Ramos (cell line): ENCODE data around the gene ZNF14.
"Not testable (repeated sequence)": the region's sequence is repeated elsewhere in the genome, so short reads cannot be mapped to it uniquely, and the experiment has no call there.

Source experiments
- in situ Hi-C: fragments of 300-500 bp; cut with MboI; formaldehyde crosslinking; loops from one replicate; pipeline ENCODE4 v1.14.3; 2022; ENCODE audit warnings: low sequenced_read_pairs; ENCODE audit not compliant: unreplicated experiment

Gene ZNF14

DNA sequence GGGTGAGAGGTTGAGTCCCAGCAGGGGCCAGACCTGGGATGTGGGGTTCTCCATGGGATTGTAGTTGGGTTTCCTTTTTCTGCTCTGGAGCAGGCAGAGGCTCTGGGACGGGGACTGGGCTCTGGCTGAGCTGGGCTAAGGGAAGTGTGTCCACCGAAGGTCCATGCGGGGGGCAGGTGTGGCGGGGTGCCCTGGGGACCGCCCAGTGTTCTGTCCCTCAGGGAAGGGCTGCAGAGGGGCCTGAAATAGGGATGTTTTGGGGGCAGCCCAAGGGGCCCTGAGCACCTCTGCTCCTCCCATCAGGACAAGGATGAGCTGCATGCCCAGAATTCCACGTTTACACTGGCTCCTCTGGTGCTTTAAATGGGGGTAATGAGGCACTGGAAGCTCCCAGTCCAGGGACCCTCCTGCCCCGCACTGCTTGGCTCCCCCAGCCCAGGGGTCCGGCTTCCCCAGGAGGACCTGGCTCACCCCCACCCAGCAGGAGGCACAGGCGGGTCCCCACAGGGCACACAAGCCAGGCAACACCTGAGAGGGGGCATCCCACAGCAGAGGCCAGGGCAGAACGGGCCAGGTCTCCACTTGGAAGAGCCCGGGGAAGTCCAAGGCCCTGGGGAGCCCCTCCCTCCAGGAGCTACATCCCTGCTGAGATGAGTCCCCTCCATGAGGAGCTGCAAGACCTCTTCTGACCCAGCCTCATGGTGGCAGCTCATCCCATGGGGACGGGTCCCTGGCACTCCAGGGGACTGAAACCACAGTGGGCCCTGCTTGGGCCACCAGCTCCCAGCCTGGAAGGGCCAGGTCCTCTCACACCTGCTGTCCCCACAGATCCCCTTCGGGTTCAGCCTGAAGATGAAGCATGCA lies 14.7 kb upstream of the ZNF14 start:
- in situ Hi-C loops, result no loop called here

DNA sequence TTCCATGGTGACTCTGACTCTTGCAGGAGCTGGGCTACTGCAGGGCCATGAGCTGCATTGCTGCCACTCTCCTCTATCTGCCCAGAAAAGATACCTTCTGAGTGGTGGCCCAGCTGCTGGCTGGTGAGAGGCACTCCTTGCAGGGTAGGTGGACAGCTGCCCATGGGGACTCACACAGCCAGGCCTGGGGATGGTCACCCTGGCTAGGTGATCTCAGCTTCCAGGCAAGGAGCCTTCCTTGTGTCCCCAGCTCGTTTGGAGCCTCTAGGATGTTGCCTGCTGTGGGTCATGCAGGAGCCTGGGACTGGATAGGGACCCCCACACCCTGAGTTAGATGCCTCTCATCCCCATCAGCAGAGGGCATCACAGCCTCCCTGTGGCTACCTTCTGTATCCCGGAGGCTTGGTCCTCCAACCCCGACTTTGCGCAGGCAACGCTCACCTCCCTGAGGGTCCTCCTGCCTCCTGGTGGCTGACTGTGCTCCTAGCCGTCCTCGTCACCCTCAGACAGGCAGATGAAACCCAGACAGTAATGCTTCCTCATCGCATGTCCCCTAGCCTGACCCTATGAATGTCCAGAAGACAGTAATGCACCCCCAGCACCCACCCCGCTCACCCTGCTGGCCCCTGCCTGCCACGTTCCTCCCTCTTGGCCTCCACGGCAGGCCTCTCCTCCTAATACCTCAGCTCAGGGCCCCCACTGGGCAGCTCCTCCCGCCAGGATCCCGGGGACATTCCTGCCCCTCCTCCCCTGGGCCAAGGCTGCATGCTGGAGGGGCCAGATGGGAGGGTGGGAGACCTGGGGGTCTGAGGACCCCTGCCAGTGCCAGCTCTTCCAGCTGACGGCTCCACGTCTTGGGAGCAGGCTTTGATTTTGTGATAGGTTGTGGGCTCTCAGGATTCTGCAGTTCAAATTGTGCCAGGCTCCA lies 13.6 kb upstream of the ZNF14 start:
- in situ Hi-C loops, result no loop called here

DNA sequence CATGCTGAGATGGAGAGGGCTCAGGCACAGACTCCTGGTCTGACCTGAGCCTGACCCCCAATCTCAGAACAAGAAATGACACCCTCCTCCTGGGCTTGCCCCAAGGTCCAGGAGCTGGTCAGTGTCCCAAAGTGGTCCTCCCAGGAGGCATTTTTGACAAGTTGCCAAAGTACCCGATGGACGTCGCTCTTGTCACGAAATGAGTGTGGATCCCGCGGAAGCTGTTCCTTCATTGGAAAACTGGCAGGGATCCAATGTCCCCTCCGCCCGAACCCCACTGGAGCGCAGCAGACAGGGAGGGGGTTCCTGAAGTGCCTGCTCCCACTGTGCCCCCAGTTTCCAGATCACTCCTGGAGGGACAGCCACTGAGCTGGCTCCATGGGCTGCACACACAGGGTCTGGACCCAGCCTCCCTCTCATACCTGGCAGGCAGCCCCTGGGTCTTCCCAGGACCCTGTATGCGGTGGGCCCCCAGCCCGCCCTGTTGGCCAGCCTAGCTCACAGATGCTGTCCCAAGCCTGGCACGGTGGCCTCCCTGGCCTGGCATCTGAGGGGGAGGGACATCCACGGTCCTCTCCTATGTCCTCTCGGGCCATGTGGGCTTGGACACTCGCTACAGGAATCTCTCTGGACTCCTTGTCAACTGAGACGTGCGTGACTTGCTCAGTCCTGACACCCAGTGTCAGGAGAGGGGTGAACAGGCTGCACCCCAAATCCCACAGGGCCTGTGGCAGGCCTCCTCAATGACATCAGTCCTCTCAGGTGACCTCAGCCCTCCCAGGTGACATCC lies 12.8 kb upstream of the ZNF14 start:
- in situ Hi-C loops, result no loop called here

DNA sequence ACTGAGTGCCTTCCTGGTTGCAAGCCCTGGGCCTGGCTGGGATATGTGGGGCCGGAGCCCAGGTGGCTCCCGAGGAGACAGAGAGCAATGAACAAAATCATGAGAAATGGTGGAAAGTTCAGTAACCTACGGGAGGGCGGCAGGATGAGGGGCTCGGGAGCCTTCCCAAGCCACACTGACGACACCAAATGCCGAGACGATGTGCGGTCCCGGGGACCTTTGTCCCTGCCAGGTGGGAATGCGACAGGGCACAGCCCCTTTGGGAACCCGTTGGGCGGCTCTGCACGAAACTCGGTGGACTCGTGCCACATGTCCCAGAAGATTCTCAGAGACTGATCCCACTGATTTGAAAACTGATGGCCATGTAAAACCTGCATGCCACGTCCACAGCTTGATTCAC lies 11.7 kb upstream of the ZNF14 start:
- in situ Hi-C loops, result no loop called here

DNA sequence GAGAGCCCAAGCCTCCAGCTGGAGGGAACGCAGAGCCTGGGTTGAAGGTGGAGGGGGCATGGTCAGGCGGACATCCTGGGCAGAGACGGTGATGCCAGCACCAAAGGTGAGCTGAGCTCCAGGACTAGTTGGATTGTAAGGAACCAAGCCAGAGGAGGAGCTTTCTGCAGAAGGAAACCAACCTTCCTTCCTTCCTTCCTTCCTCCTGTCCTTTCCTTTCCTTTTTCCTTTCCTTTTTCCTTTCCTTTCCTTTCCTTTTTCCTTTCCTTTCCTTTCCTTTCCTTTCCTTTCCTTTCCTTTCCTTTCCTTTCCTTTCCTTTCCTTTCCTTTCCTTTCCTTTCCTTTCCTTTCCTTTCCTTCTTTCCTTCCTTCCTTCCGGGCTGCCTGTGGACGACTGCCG lies 11.0 kb upstream of the ZNF14 start:
- in situ Hi-C loops, result not testable (repeated sequence)

DNA sequence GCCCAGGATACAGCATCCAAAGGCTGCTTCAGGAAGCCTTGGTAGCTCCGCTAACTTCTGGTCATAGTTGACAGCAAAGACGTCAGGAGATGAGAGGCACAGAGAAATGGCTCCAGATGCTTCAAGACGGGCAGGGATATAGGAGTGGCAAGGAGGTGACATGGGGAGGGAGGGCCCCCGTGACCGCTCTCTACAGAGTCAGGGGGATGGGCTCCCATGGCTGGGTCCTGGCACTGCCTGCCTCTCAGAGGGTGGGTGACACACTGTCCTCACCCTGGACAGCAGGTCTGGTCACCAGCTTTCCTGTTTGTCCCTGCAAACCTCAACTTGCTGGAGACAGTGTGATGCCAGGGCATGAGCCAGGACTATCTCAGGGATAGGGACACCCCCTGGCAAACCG lies 10.3 kb upstream of the ZNF14 start:
- in situ Hi-C loops, result no loop called here

DNA sequence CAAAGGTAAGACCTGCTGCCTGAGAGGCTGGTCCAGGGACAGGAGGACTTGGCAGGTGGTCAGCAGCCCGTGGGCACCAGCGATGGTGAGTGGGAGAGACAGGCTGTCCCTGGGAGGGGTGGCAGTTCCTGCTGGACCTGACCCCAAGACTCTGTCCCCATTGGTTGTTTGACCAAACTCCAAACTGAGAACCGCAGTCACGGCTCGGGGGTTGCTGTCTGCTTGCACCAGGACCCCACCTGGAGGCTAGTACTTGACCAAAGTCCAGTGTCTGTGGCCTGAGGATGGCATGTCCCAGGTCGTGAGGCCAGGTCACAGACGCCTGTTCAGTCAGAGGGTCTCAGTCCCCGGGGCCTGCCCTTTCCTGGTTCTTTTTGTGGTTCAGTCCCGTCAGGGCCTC lies 9.9 kb upstream of the ZNF14 start:
- in situ Hi-C loops, result no loop called here

DNA sequence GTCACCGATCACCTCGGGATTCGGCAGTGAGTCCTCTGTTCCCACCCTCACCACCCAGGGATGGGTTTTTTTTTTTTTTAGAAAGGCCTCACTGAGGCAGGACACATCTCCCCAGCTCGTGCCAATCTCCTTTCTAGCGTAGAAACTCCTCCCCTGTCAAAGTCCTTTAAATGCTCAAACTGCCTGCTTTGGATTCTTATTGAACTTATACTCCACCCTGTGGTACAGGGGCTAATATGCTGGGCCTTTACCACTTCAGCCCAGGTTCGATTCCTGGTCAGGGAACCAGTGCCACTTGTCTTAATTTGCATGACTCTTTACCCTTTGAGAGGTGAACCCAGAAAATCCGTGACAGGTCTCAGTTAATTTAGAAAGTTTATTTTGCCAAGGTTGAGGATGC lies 8.3 kb upstream of the ZNF14 start:
- in situ Hi-C loops, result no loop called here

DNA sequence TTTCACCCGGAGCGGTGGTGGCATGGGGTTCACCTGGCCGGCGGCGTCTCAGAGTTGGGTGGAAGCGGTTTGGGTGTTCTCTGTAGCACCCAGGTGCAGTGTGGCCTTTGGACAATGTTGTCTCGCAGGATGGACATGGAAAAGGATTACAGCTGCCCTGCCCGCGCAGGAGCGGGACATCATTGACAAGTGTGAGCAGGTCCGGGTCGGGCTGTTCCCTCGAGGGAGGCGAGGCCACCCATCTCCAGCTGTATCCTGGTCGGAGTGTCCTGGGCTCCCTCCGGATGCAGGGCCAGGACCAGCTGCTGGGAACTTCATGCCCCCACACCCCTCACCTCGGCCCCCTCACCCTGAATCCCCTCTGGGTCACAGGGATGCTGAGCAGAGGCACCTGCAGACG lies 7.8 kb upstream of the ZNF14 start:
- in situ Hi-C loops, result no loop called here

DNA sequence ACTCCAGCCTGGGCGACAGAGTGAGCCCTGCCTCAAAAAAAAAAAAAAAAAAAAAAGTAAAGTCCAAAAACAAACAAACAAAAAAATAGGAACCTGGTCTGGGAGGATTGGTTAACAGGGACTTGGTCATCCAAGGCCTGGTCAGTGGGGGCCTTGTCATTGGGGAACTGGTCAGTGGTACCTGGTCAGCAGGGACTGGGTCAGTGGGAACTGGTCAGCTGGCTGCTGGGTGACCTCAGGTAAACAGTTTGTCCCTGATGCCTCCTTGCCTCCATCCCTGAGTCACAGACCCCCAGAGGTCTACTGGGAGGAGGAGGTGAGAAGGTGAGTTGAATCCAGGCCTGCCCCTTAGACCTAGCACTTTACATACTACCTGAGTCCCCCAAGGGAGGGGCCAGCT lies 5.7 kb upstream of the ZNF14 start:
- in situ Hi-C loops, result no loop called here

DNA sequence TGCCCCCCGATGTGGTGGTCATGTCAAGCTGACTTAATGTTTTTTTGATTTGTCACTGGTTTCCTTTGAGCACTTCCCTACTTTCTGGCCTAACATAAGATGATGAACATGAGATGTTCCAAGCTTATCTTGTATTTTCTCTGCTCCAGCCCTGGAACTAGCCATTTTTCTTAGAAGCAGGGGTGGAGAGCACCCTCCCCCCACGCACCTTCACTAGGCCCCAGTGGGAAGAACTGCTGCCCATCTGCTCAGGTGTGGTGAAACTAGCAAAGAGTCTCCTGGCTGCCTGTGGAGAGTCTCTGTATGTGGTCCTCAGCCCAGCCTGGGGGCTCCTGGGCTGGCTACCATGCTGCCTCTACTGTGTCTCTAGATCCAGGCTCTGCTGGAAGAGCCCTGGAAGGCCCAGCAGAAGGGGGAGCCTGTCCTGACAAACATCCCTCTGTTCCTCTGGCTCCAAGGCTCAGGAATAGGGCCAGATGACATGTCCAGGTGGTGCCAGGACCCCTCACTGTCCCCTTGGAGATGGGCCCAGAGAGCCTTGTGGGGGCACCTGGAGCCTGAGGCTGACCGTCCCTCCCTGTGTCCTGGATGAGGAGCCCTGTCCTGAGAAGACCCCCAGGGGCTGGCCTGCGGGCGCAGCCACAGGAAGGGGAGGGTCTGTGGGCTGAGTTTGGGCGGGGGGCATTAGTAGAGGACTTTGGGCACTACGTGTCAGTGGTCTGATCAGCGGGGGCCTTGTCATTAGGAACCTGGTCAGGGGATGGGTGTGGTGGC lies 4.8 kb upstream of the ZNF14 start:
- in situ Hi-C loops, result no loop called here

DNA sequence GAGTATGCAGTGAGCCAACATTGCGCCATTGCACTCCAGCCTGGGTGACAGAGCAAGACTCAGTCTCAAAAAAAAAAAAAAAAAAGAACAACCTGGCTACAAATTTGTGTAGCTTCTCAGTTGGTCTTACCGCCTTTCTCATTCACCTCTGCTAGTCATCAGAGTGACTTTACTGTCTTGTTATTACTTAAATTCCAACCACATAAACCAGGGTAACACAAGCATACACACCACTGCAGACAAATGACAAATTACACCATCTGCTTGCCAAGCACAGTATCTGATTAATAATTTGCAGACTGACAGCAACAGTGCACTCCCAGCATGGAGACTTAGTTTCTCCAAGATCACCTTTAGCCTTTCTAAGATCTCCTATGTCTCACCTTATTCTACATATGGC lies 11.0 kb downstream of the ZNF14 start:
- in situ Hi-C loops, result loop anchor here (25.0 kb wide), 1 partner anchor 1065 kb away; the partner anchor contains the start of gene ZNF66

DNA sequence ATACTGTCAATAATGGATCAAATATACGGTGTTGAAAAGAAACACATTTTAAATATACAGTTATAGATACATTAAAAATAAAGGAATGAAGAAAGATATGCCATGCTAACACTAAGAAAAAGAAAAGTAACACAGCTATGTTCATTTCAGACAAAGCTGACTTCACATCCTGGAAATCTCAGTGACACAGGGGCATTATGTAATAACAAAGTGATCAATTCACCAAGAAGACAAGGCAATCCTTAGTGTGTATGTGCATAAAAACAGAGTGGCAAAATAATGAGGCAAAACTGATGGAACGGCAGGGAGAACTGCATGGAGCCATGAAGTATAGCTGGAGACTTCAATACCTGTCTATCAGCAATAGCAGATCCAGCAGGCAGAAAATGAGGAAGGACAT lies 13.1 kb downstream of the ZNF14 start:
- in situ Hi-C loops, result loop anchor here (25.0 kb wide), 1 partner anchor 1068 kb away; the partner anchor contains the start of gene ZNF66

DNA sequence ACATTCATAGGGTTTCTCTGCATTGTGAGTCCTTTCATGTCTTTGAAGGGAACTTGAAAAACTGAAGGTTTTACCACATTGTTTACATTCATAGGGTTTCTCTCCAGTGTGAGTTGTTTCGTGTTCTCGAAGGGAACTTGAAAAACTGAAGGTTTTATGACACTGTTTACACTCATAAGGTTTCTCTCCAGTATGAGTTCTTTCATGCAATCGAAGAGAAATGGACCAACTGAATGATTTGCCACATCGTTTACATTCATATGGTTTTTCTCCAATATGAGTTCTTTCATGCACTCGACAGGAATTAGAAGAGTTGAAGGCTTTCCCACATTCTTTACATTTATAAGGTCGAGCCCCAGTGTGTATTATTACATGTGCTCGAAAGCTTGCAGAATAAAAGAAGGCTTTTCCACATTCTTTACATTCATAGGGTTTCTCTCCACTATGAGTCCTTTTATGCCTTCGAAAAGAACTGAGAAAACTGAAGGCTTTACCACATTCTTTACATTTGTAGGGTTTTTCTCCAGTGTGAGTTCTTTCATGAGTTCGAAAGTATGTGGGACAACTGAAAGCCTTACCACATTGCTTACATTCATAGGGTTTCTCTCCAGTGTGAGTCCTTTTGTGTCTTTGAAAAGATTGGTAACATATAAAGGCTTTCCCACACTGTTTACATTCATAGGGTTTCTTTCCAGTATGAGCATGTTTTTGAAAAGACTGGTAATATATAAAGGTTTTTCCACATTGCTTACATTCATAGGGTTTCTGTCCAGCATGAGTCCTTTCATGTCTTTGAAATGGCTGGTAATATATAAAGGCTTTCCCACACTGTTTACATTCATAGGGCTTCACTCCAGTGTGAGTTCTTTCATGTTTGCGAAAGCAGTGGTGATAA lies 20.7 kb downstream of the ZNF14 start:
- in situ Hi-C loops, result loop anchor here (25.0 kb wide), 1 partner anchor 1075 kb away; the partner anchor contains the start of gene ZNF66

DNA sequence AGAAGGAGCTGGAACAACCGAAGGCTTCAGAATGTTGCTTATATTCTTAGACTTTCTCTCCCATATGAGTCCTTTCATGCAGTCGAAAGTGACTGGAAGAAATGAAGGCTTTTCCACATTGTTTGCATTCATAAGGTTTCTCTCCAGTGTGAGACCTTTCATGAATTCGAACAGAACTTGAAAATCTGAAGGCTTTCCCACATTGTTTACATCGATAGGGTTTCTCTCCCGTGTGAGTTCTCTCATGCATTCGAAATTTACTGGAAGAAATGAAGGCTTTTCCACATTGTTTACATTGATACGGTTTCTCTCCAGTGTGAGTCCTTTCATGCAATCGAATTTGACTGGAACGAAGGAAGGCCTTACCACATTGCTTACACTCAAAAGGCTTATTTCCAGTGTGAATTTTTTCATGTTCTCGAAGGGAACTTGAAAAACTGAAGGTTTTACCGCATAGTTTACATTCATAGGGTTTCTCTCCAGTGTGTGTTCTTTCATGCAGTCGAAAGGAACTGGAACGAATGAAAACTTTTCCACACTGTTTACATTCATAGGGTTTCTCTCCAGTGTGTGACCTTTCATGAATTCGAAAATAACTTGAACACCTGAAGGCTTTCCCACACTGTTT lies 21.5 kb downstream of the ZNF14 start:
- in situ Hi-C loops, result loop anchor here (25.0 kb wide), 1 partner anchor 1076 kb away; the partner anchor contains the start of gene ZNF66

DNA sequence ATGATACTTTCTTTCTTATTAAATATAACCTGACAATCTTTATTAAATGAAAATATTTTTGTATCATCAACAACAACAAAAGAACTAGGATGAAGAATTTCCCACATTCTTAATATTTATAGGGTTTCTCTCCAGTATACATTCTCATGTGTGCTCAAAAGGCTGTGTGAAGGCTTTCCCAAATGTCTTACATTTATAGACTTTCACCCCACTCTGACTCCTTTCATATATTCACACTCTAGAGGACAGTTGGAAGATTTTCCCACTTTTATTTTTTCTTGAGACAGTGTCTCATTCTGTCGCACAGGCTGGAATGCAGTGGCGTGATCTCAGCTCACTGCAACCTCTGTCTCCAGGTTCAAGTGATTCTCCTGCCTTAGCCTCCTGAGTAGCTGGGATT lies 22.4 kb downstream of the ZNF14 start:
- in situ Hi-C loops, result loop anchor here (25.0 kb wide), 1 partner anchor 1077 kb away; the partner anchor contains the start of gene ZNF66

DNA sequence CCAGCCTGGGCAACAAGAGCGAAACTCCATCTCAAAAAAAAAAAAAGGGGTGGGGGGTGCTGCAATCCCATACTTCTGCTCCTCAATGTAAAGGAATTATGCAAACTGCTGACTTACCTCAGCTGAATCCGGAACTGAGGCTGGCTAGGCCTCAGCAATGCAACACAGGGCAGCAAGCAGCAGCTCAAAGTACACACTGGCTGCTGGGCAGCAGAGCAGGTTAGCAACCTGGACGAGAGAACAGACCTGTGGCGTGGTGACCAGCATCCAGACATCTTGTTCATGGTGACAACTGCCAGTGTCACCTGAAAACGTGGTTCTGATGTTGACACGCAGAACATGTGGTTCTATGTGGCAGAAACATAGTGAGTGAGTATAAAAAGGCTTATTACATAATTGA lies 28.1 kb downstream of the ZNF14 start:
- in situ Hi-C loops, result loop anchor here (25.0 kb wide), 1 partner anchor 1082 kb away; the partner anchor contains the start of gene ZNF66

DNA sequence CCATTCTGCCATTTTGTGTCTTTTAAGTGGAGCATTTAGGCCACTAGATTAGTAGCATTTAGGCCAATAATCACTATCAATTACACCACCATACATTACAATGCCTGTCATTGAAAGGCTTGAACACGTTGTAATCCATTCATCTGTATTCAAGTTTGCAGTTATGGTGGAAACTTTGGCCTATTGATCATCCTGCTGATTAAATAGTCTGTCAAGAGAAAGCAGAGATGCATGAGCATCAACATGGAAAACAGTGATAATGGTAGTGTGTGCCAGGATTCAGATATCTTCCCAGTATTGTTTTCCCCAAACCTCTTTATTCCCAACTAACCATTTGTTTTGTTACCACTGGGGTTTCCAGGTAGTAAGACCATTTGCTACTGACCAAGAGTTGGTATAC lies 32.4 kb downstream of the ZNF14 start:
- in situ Hi-C loops, result loop anchor here (25.0 kb wide), 1 partner anchor 1087 kb away; the partner anchor contains the start of gene ZNF66
